ENCODE results near the gene HDAC8. TPM values are rescaled to one million over a fixed set of nuclear protein-coding genes. Genes with fewer than 3 reads are reported as not detected.

HDAC8 gene
- total RNA-seq, 1 donor from 2014 or later, result 22.3 TPM

DNA sequence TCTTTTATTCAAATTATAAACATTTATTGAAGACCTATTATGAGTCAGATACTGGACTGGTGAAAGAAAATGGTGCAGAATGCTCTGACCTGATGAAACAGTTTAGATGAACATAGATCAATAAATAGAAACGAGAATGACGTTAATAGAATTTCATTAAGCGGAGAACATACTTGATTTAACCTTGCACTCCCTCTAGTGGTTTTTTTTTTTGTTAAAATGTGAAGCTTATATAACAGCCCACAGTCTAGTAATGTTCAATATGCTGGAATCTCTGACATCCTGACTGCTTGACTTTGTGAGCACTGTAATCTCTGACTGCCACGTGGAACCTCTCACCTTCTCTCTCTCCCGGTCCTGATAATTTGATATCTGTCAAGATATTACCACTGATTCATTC, 32.3 kb downstream of the HDAC8 start:
- Histone ChIP-seq H3K27me3 (ENCODE audit: control insufficient read depth, insufficient read depth, low read length) (no peaks in the 10 kb centered on the region), H3K36me3 (ENCODE audit: control insufficient read depth, insufficient read depth, low read length) (no peaks in the 10 kb centered on the region), H3K4me3 (ENCODE audit: low read depth, low read length) (no peak overlapping the region)
- TF ChIP-seq, protein P1, sequence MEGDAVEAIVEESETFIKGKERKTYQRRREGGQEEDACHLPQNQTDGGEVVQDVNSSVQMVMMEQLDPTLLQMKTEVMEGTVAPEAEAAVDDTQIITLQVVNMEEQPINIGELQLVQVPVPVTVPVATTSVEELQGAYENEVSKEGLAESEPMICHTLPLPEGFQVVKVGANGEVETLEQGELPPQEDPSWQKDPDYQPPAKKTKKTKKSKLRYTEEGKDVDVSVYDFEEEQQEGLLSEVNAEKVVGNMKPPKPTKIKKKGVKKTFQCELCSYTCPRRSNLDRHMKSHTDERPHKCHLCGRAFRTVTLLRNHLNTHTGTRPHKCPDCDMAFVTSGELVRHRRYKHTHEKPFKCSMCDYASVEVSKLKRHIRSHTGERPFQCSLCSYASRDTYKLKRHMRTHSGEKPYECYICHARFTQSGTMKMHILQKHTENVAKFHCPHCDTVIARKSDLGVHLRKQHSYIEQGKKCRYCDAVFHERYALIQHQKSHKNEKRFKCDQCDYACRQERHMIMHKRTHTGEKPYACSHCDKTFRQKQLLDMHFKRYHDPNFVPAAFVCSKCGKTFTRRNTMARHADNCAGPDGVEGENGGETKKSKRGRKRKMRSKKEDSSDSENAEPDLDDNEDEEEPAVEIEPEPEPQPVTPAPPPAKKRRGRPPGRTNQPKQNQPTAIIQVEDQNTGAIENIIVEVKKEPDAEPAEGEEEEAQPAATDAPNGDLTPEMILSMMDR (IDR thresholded peaks at IDR 0.05; ENCODE audit: insufficient read depth, low read length, poor library complexity, severe bottlenecking), result peak; percentile 25
- DNase-seq (ENCODE audit: low read depth), result no peak

GRCh38 chrX:72539822-72540221, 32.8 kb downstream of the HDAC8 start:
- Histone ChIP-seq H3K4me3 (ENCODE audit: low read depth, low read length) (no peak overlapping the region), H3K36me3 (ENCODE audit: control insufficient read depth, insufficient read depth, low read length) (no peaks in the 10 kb centered on the region), H3K27me3 (ENCODE audit: control insufficient read depth, insufficient read depth, low read length) (no peaks in the 10 kb centered on the region)
- TF ChIP-seq, protein P1 (IDR thresholded peaks at IDR 0.05; ENCODE audit: insufficient read depth, low read length, poor library complexity, severe bottlenecking), result no peak
- no peak for DNase-seq (ENCODE audit: low read depth)

- Histone ChIP-seq H3K36me3 (ENCODE audit: control insufficient read depth, insufficient read depth, low read length) (no peaks in the 10 kb centered on the region), H3K27me3 (ENCODE audit: control insufficient read depth, insufficient read depth, low read length) (no peaks in the 10 kb centered on the region), H3K4me3 (ENCODE audit: low read depth, low read length) (no peak overlapping the region)
- TF ChIP-seq, protein P1 (IDR thresholded peaks at IDR 0.05; ENCODE audit: insufficient read depth, low read length, poor library complexity, severe bottlenecking), result no peak
- no peak for DNase-seq (ENCODE audit: low read depth)
Measured at GRCh38 chrX:72536542-72536941, 36.1 kb downstream of the HDAC8 start.

DNA sequence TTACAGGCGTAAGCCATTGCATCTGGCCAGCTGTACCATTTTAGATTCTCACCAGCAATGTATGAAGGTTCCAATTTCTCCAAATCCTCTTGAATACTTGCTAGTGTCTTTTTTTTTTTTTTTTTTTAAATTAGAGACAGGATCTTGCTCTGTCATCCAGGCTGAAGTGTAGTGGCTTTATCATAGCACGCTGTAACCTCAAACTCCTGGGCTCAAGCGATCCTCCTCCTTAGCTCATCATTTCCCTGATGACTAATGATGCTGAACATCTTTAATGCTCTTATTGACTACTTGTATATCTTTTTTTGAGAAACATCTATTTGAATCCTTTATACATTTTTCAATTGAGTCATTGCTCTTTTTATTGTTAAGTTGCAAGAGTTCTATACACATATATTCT, 40.3 kb downstream of the HDAC8 start:
- H3K36me3 ChIP-seq (ENCODE audit: control insufficient read depth, insufficient read depth, low read length), result no peaks in the 10 kb centered on the region
- TF ChIP-seq, protein P1 (IDR thresholded peaks at IDR 0.05; ENCODE audit: insufficient read depth, low read length, poor library complexity, severe bottlenecking), result no peak
- H3K4me3 ChIP-seq (ENCODE audit: low read depth, low read length), result no peak overlapping the region
- no peak for DNase-seq (ENCODE audit: low read depth)
- H3K27me3 ChIP-seq (ENCODE audit: control insufficient read depth, insufficient read depth, low read length), result no peaks in the 10 kb centered on the region

GRCh38 chrX:72526534-72527508, 45.8 kb downstream of the HDAC8 start:
- H3K36me3 ChIP-seq (ENCODE audit: control insufficient read depth, insufficient read depth, low read length), result no peaks in the 10 kb centered on the region
- H3K27me3 ChIP-seq (ENCODE audit: control insufficient read depth, insufficient read depth, low read length), result no peaks in the 10 kb centered on the region
- TF ChIP-seq, protein P1 (IDR thresholded peaks at IDR 0.05; ENCODE audit: insufficient read depth, low read length, poor library complexity, severe bottlenecking), result no peak
- DNase-seq (ENCODE audit: low read depth), result no peak
- no peak overlapping the region for H3K4me3 ChIP-seq (ENCODE audit: low read depth, low read length)

Measured in kidney epithelial cell (primary cell).